GM12878 (cell line): Measurements from ENCODE around the gene SRP54. TPM values are rescaled to one million over a fixed set of nuclear protein-coding genes. Genes with fewer than 3 reads are reported as not detected.
A peak's percentile ranks its signal among the peaks of the same experiment; 100 is the strongest.

Experiments used
- BMI1 ChIP-seq: fragments of 450-650 bp; IDR thresholded peaks from 2 replicates; pipeline ENCODE4 v1.6.1; 2016; ENCODE audit warnings: mild to moderate bottlenecking, moderate library complexity, borderline replicate concordance
- CHD4 ChIP-seq: fragments of 200-600 bp; sonication (generic); IDR thresholded peaks from 2 replicates; pipeline ENCODE4 v1.6.1; 2016; ENCODE audit warnings: mild to moderate bottlenecking
- EZH2 ChIP-seq: IDR thresholded peaks from 2 replicates; pipeline ENCODE4 v1.6.1; 2012; ENCODE audit warnings: low read depth, mild to moderate bottlenecking, control low read depth, inconsistent platforms, low read length, borderline replicate concordance; ENCODE audit not compliant: control insufficient read depth
- NFYB ChIP-seq: IDR thresholded peaks from 2 replicates; pipeline ENCODE4 v1.6.1; 2011; ENCODE audit warnings: low read depth, mild to moderate bottlenecking, low read length, improper control_type of control experiment, moderate library complexity; ENCODE audit not compliant: insufficient read depth
- NKRF ChIP-seq: fragments of 450-650 bp; conservative IDR thresholded peaks from 2 replicates; pipeline ENCODE4 v1.6.1; 2017; ENCODE audit warnings: mild to moderate bottlenecking, moderate library complexity
- PML ChIP-seq: IDR thresholded peaks from 2 replicates; pipeline ENCODE4 v1.6.1; 2012; ENCODE audit warnings: low read length, inconsistent platforms
- RAD21 ChIP-seq: IDR thresholded peaks from 2 replicates; pipeline ENCODE4 v1.6.1; 2011; ENCODE audit warnings: mild to moderate bottlenecking, low read depth, low read length, moderate library complexity; ENCODE audit not compliant: insufficient read depth
- SIX5 ChIP-seq: IDR thresholded peaks from 2 replicates; pipeline ENCODE4 v1.6.1; 2011; ENCODE audit warnings: mild to moderate bottlenecking, low read depth, low read length, moderate library complexity; ENCODE audit not compliant: severe bottlenecking
- SREBF2 ChIP-seq: IDR thresholded peaks from 2 replicates; pipeline ENCODE4 v1.6.1; 2012; ENCODE audit warnings: mild to moderate bottlenecking, low read length
- STAT1 ChIP-seq: fragments of 450-650 bp; conservative IDR thresholded peaks from 2 replicates; pipeline ENCODE4 v1.6.1; 2014; ENCODE audit warnings: antibody characterized with exemption, mild to moderate bottlenecking
- TCF7 ChIP-seq: IDR thresholded peaks from 2 replicates; pipeline ENCODE4 v1.6.1; 2014; ENCODE audit warnings: antibody characterized with exemption, borderline replicate concordance
- ZNF274 ChIP-seq: IDR thresholded peaks from one replicate; pipeline ENCODE4 v1.8.0; 2011; ENCODE audit not compliant: insufficient read length, insufficient read depth
- polyA plus RNA-seq, 11 experiments: library from polyadenylated mRNA; depleted of rRNA in 4 of 11; unstranded in 6 of 11; stranded (reverse) in 5 of 11; fragments of >200 nt; fragmentation: Nextera tagmentation in 4 of 11; fragmentation: Illumina TruSeq in 1 of 11; extraction: Ambion mirVana in 4 of 11; extraction: Trizol in 1 of 11; gene quantifications; 1 replicate in 1 of 11; 2 replicates in 10 of 11; pipeline versions ENCODE4 v1.2.1 to v1.2.3, GENCODE V29; 2011 to 2016; ENCODE audit warnings: inconsistent platforms in 2 of 11, missing spikeins in 2 of 11, low read depth in 1 of 11
- total RNA-seq, 4 experiments: library from RNA; depleted of rRNA in 3 of 4; stranded (reverse); fragments of >200 nt in 3 of 4; fragmentation: Illumina TruSeq in 1 of 4; extraction: Trizol in 1 of 4; gene quantifications; 2 replicates each; pipeline versions ENCODE4 v1.2.1 to v1.2.3, GENCODE V29; 2013 to 2021
- TF ChIP-seq, protein P1 (sequence below): IDR thresholded peaks from 2 replicates; pipeline ENCODE4 v1.6.1; 2012; ENCODE audit warnings: mild to moderate bottlenecking, low read depth, low read length
- TF ChIP-seq, protein P2 (sequence below): fragments of 450-650 bp; IDR thresholded peaks from 2 replicates; pipeline ENCODE4 v1.6.1; 2018; ENCODE audit warnings: mild to moderate bottlenecking, low read depth, moderate library complexity; ENCODE audit not compliant: partially characterized antibody
- TF ChIP-seq, protein P3 (sequence below): IDR thresholded peaks from 2 replicates; pipeline ENCODE4 v1.6.1; 2011; ENCODE audit warnings: mild to moderate bottlenecking, low read depth, low read length, moderate library complexity; ENCODE audit not compliant: insufficient replicate concordance
- TF ChIP-seq, protein P4 (sequence below): fragments of 450-650 bp; IDR thresholded peaks from 2 replicates; pipeline ENCODE4 v1.6.1; 2016; ENCODE audit warnings: mild to moderate bottlenecking

The SRP54 gene
- total and polyA plus RNA-seq, 10 of the 15 experiments (the other 5 are each of a cell fraction or from before 2014, with no cell fraction given): 54.1 to 130 (median 72.3) TPM

GRCh38 chr14:34982421-34983147, at the start of gene SRP54 (continued):
- TF ChIP-seq, protein P1, sequence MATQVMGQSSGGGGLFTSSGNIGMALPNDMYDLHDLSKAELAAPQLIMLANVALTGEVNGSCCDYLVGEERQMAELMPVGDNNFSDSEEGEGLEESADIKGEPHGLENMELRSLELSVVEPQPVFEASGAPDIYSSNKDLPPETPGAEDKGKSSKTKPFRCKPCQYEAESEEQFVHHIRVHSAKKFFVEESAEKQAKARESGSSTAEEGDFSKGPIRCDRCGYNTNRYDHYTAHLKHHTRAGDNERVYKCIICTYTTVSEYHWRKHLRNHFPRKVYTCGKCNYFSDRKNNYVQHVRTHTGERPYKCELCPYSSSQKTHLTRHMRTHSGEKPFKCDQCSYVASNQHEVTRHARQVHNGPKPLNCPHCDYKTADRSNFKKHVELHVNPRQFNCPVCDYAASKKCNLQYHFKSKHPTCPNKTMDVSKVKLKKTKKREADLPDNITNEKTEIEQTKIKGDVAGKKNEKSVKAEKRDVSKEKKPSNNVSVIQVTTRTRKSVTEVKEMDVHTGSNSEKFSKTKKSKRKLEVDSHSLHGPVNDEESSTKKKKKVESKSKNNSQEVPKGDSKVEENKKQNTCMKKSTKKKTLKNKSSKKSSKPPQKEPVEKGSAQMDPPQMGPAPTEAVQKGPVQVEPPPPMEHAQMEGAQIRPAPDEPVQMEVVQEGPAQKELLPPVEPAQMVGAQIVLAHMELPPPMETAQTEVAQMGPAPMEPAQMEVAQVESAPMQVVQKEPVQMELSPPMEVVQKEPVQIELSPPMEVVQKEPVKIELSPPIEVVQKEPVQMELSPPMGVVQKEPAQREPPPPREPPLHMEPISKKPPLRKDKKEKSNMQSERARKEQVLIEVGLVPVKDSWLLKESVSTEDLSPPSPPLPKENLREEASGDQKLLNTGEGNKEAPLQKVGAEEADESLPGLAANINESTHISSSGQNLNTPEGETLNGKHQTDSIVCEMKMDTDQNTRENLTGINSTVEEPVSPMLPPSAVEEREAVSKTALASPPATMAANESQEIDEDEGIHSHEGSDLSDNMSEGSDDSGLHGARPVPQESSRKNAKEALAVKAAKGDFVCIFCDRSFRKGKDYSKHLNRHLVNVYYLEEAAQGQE: no peak
- TF ChIP-seq SREBF2: peak; percentile 46; the same call in 1 of the 2 replicates
- TF ChIP-seq, protein P2, sequence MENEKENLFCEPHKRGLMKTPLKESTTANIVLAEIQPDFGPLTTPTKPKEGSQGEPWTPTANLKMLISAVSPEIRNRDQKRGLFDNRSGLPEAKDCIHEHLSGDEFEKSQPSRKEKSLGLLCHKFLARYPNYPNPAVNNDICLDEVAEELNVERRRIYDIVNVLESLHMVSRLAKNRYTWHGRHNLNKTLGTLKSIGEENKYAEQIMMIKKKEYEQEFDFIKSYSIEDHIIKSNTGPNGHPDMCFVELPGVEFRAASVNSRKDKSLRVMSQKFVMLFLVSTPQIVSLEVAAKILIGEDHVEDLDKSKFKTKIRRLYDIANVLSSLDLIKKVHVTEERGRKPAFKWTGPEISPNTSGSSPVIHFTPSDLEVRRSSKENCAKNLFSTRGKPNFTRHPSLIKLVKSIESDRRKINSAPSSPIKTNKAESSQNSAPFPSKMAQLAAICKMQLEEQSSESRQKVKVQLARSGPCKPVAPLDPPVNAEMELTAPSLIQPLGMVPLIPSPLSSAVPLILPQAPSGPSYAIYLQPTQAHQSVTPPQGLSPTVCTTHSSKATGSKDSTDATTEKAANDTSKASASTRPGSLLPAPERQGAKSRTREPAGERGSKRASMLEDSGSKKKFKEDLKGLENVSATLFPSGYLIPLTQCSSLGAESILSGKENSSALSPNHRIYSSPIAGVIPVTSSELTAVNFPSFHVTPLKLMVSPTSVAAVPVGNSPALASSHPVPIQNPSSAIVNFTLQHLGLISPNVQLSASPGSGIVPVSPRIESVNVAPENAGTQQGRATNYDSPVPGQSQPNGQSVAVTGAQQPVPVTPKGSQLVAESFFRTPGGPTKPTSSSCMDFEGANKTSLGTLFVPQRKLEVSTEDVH: peak; percentile 92
- peak; percentile 32; the same call in 1 of the 2 replicates for TF ChIP-seq NFYB
- peak; percentile 70 for TF ChIP-seq NKRF
- TF ChIP-seq PML: peak; percentile 87
- TF ChIP-seq, protein P3, sequence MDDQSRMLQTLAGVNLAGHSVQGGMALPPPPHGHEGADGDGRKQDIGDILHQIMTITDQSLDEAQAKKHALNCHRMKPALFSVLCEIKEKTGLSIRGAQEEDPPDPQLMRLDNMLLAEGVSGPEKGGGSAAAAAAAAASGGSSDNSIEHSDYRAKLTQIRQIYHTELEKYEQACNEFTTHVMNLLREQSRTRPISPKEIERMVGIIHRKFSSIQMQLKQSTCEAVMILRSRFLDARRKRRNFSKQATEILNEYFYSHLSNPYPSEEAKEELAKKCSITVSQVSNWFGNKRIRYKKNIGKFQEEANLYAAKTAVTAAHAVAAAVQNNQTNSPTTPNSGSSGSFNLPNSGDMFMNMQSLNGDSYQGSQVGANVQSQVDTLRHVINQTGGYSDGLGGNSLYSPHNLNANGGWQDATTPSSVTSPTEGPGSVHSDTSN: peak; percentile 53
- peak; percentile 44 for TF ChIP-seq SIX5
- no peak for TF ChIP-seq ZNF274
- no peak for TF ChIP-seq CHD4
- TF ChIP-seq STAT1: peak; percentile 88; the same call in 1 of the 2 replicates
- no peak for TF ChIP-seq EZH2
- TF ChIP-seq, protein P4, sequence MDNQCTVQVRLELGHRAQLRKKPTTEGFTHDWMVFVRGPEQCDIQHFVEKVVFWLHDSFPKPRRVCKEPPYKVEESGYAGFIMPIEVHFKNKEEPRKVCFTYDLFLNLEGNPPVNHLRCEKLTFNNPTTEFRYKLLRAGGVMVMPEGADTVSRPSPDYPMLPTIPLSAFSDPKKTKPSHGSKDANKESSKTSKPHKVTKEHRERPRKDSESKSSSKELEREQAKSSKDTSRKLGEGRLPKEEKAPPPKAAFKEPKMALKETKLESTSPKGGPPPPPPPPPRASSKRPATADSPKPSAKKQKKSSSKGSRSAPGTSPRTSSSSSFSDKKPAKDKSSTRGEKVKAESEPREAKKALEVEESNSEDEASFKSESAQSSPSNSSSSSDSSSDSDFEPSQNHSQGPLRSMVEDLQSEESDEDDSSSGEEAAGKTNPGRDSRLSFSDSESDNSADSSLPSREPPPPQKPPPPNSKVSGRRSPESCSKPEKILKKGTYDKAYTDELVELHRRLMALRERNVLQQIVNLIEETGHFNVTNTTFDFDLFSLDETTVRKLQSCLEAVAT: peak; percentile 65; the same call in 1 of the 2 replicates
- no peak for TF ChIP-seq BMI1
- no peak; the same call in 1 of the 2 replicates for TF ChIP-seq TCF7
- TF ChIP-seq RAD21: no peak
